ENCODE results near the gene ZNF644.

The ZNF644 gene

GRCh38 chr1:90959352-90960206 is 62.3 kb downstream of the ZNF644 start:
- Histone ChIP-seq H3K27ac (no peak overlapping the region), H3K27me3 (replicated peaks) (no peaks in the 10 kb centered on the region), H3K36me3 (replicated peaks) (no peaks in the 10 kb centered on the region), H3K4me3 (ENCODE audit: low read depth, low read length) (no peak overlapping the region)
- in situ Hi-C loops (cut with HindIII; ENCODE audit: low pct_ligation_motif_present, low sequenced_read_pairs): no loop called here
- no peak for TF ChIP-seq CTCF (IDR thresholded peaks at IDR 0.05; ENCODE audit: low read depth, low read length, missing control alignments)
- no peak for DNase-seq

GRCh38 chr1:90957497-90957896 is 64.3 kb downstream of the ZNF644 start:
- H3K36me3 ChIP-seq (replicated peaks): no peaks in the 10 kb centered on the region
- in situ Hi-C loops (cut with HindIII; ENCODE audit: low pct_ligation_motif_present, low sequenced_read_pairs): no loop called here
- DNase-seq: no peak

GRCh38 chr1:90955769-90956168 is 66.1 kb downstream of the ZNF644 start:
- H3K27ac ChIP-seq: no peak overlapping the region
- in situ Hi-C loops (cut with HindIII; ENCODE audit: low pct_ligation_motif_present, low sequenced_read_pairs): no loop called here
- H3K36me3 ChIP-seq (replicated peaks): no peaks in the 10 kb centered on the region
- no peak overlapping the region for H3K4me3 ChIP-seq (ENCODE audit: low read depth, low read length)
- no peaks in the 10 kb centered on the region for H3K27me3 ChIP-seq (replicated peaks)
- no peak for DNase-seq
- no peak for TF ChIP-seq CTCF (IDR thresholded peaks at IDR 0.05; ENCODE audit: low read depth, low read length, missing control alignments)

More at GRCh38 chr1:90957497-90957896, 64.3 kb downstream of the ZNF644 start:
- TF ChIP-seq CTCF (IDR thresholded peaks at IDR 0.05; ENCODE audit: low read depth, low read length, missing control alignments): no peak
- Histone ChIP-seq H3K27ac (no peak overlapping the region), H3K27me3 (replicated peaks) (no peaks in the 10 kb centered on the region), H3K4me3 (ENCODE audit: low read depth, low read length) (no peak overlapping the region)

GRCh38 chr1:90952906-90953305 is 68.9 kb downstream of the ZNF644 start:
- H3K36me3 ChIP-seq (replicated peaks): no peaks in the 10 kb centered on the region
- no peak overlapping the region for H3K4me3 ChIP-seq (ENCODE audit: low read depth, low read length)
- DNase-seq: no peak
- no peaks in the 10 kb centered on the region for H3K27me3 ChIP-seq (replicated peaks)
- in situ Hi-C loops (cut with HindIII; ENCODE audit: low pct_ligation_motif_present, low sequenced_read_pairs): no loop called here
- no peak overlapping the region for H3K27ac ChIP-seq
- TF ChIP-seq CTCF (IDR thresholded peaks at IDR 0.05; ENCODE audit: low read depth, low read length, missing control alignments): no peak

GRCh38 chr1:90951009-90951408 is 70.8 kb downstream of the ZNF644 start:
- no peaks in the 10 kb centered on the region for H3K36me3 ChIP-seq (replicated peaks)
- TF ChIP-seq CTCF (IDR thresholded peaks at IDR 0.05; ENCODE audit: low read depth, low read length, missing control alignments): no peak
- H3K27me3 ChIP-seq (replicated peaks): no peaks in the 10 kb centered on the region
- no peak overlapping the region for H3K4me3 ChIP-seq (ENCODE audit: low read depth, low read length)
- in situ Hi-C loops (cut with HindIII; ENCODE audit: low pct_ligation_motif_present, low sequenced_read_pairs): no loop called here
- DNase-seq: no peak
- no peak overlapping the region for H3K27ac ChIP-seq

GRCh38 chr1:90948301-90948700 is 73.5 kb downstream of the ZNF644 start:
- TF ChIP-seq CTCF (IDR thresholded peaks at IDR 0.05; ENCODE audit: low read depth, low read length, missing control alignments): no peak
- H3K27me3 ChIP-seq (replicated peaks): no peaks in the 10 kb centered on the region
- H3K27ac ChIP-seq: no peak overlapping the region
- in situ Hi-C loops (cut with HindIII; ENCODE audit: low pct_ligation_motif_present, low sequenced_read_pairs): no loop called here
- no peak overlapping the region for H3K4me3 ChIP-seq (ENCODE audit: low read depth, low read length)
- DNase-seq: no peak
- no peaks in the 10 kb centered on the region for H3K36me3 ChIP-seq (replicated peaks)

All from brain microvascular endothelial cell (primary cell).